Limb (tissue), 2 donors: ENCODE data around the gene KLHL40.

ENCODE experiments used
- DNase-seq, 2 donors: peaks; one replicate each; pipeline ENCODE4 v3.0.0-alpha.2; 2016; ENCODE audit errors: extremely low spot score in 2 of 2

KLHL40 gene

GRCh38 chr3:42702982-42703694 lies 17.8 kb downstream of the KLHL40 start:
- DNase-seq, result peak in 1 of 2 donors; percentile 23

- DNase-seq, result no peak
Measured at GRCh38 chr3:42703695-42704025, 18.3 kb downstream of the KLHL40 start.

- DNase-seq, result peak in 1 of 2 donors; percentile 21
Measured at GRCh38 chr3:42704136-42704841, 19.0 kb downstream of the KLHL40 start.

DNA sequence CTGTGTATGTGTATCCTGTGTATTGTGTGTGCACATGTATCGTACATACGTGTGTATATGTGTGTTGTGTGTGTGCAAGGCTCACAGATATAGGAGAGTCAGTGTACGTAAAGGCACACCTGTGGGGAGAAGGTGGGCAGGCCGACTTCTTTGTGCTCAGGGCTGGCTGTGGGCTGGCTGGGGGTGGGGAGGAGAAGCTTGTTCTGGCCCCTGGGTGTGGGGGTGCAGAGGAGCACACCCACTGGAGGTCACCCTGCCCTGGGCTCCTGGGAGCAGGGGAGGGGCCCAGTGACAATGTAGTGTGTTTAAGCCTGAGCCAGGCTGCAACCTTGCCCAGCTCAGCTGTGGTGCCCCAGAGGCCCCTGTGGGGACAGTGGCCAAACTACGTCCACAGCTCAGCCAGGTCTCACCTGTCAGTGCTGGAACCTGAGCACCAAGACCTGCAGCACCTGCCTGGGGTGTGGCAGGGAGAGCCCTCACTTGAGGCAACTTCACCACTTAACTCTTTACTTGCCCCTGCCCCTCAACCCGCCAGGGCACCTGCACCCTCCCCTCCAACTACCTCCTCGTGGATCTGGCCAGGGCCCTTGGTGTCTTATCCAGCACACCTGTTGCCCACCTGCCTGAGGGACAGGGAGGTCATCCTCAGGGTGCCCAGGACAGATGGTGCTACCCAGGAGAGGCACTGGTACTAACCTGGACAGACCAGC lies 19.9 kb downstream of the KLHL40 start:
- peak in 1 of 2 donors; percentile 14 for DNase-seq

- DNase-seq, result no peak
Measured at GRCh38 chr3:42705962-42706585, 20.7 kb downstream of the KLHL40 start.

DNA sequence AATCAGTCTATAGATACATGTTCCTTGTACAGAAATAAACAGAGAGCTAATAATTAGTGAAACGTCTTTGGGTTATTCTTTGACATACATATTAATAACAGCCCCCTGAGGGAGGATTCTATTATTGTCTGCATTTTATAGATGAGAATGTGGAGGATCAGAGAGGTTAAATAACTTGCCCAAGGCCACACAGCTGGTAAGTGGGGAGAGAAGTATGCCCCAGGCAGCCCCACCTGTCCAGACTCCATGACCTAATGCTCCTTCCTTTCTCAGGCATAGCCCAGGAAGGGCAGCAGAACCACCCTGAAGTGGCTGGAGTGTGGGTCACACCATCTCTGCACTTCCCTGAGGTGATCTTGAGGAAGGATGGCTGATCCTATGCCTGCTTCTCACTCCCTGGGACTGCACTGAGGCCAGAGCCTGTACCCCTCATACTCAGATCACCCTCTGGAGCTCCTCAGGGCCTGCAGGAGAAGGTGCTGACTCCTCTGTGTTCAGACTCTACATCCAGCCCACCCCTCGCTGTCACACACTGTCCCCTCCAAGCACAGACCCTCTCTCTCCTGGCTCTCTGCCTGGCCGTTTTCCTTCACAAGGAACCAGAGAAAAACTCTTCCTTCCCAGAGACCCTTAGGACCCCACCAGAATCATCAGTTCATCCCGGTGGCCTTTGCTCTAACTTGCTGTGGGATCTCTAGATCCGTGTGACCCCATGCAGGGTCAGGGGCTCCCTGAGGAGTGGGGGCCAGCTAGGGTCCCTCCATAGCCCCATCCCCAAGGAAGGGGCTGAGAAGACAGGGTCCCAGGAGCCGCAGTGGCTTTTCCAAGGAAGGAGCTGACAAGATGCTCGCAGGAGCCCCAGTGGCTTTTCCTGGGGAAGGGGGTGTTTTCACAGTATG lies 21.6 kb downstream of the KLHL40 start:
- DNase-seq, result peak in 1 of 2 donors; percentile 20

DNA sequence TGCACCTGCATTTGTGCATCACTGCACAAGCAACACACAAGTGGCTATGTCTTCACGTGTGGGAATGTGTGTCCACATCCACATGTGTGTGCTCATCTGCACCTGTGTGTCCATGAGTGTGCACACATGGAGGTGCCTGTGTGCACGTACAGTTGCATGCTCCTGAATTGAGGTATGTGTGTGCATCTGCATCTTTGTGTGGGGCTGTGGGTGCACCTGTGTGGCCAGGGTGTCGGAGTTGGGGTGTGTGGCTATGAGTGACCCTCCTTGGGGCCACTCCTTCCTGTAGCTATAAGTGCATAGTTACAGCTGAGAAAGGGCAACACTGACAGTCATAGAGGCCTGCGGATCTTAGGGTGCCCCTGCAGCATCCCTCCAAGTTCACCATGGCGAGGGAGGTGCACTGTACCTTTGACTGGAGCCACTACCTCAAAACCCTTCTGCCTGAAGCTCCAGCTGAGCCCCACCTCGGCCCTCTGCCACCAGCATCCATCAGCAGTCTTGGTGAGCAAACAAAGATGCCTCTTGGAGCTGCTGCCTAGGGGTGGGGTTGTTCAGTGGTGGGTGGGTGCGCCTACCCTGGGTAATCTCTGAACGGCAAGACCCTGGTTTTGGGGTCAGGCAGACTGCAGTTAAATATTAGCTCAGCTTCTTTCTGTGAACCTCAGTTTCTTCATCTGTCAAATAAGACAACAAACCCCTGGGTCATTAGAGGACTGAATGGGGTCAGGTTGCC lies 22.5 kb downstream of the KLHL40 start:
- DNase-seq, result peak in 1 of 2 donors; percentile 15

GRCh38 chr3:42708611-42709151 lies 23.3 kb downstream of the KLHL40 start:
- no peak for DNase-seq

DNA sequence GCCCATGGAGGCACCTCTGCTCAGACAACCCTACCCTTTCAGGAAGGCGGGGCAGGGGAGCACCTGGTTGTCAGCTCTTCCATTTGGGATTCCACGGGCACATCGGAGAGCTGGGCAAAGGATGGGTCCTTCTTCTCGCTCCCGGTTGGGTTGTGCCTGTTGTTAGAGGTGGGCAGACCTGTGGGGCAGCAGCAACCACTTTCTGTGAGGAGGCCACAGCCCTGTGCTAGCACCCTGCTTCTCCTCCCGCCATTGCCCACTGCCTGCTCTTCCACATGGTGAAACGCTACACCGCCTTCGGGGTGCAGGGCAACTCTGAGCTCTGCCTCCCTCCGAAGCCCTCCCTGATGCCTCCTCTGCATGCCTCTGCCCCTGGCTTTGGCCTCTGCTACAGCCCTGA lies 24.3 kb downstream of the KLHL40 start:
- no peak for DNase-seq

DNA sequence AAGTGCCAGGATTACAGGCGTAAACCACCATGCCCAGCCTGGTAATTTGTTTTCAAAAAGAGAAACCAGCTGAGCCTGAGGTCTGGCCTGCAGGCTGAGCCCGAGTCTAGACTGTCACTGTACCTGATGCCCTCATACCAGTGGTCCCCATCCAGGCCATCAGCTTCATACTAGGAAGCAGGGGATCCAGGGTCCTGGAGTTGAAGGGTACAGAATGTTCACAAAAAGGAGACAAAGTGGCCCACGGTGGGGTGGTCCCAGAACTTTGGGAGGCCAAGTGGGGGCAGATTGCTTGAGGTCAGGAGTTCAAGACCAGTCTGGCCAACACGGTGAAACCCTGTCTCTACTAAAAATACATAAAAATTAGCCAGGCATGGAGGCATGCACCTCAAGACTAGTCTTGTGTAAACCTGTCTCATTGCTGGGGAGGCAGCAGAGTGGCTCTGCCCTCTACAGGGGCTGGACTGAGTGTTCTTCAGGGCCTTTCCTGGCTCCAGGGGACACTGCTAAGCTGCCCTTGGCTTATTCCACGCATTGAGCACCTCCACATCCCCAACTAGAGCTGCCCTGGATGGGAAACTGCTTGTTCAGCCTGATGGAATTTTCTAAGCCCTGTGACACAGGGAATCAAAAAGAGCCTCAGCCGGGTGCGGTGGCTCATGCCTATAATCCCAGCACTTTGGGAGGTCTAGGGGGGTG lies 25.1 kb downstream of the KLHL40 start:
- DNase-seq, result no peak

DNA sequence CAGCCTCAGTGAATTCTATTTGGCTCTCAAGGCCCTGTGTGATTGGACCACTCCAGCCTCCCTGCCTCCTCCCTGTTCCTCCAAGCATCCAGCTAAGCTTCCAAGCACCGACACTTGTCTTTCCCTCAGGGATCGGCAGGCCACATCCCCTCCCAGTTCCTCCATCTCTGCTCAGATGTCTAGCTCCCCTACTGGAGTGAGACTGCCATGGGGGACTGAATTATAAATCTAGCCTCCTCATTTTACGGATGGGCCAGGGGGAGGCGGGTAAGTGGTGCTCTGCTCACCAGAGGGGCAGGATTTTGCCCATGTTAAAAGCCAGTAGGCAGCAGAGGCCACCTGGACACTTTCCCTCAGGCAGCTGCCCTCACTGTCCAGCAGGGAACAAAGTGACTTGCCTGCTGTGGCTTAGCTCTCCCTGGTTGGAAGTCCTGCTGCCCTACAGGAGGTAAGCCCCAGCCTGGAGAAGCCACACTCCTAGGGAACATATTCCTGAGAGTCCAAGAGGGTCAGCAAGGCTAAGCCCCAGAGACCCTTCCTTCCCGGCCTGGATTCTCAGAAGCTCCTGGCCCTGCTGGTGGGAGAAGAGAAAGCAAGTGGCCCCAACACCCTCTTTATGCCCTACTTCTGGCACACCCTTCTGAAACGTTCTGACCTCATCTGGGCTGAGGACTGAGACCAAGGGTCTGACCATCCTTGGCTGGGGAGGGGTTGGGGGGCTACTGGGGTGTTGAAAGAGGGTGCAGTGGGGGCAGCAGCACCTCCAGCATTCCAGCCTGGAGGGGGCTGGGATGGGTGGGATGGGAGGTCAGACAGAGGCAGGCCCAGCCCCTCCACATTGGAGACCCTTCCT lies 26.4 kb downstream of the KLHL40 start:
- no peak for DNase-seq

GRCh38 chr3:42712344-42712648 lies 27.0 kb downstream of the KLHL40 start:
- no peak for DNase-seq

- DNase-seq, result no peak
Measured at GRCh38 chr3:42712688-42713372, 27.5 kb downstream of the KLHL40 start.

- DNase-seq, result no peak
Measured at GRCh38 chr3:42713747-42714146, 28.4 kb downstream of the KLHL40 start.

- no peak for DNase-seq
Measured at GRCh38 chr3:42714171-42714852, 29.0 kb downstream of the KLHL40 start.

- no peak for DNase-seq
Measured at GRCh38 chr3:42717306-42717705, 32.0 kb downstream of the KLHL40 start.

- DNase-seq, result no peak
Measured at GRCh38 chr3:42718338-42718737, 33.0 kb downstream of the KLHL40 start.

DNA sequence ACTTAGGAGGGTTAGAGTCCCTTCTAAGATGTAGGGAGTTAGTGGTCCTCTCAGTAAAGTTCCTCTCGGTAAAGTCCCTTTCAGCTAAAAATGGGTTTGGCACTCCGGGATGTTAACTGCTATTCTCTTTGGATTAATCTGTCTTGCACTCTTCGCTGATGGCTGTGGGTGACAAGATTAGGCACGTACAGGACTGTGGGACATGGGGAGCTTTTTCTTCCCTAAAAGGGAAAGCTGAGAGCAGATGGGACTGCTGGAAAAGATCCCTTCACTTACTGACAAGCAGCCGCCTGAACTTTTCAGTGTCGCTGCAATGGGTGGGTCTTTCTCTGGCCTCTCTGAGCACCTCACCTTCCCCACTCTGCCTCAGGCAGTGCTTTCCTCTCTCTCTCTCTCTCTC lies 33.7 kb downstream of the KLHL40 start:
- no peak for DNase-seq
